Lower leg skin (tissue), 3 donors: ENCODE results near the gene TMX2.

ENCODE experiments used
- CTCF ChIP-seq, 3 donors: fragments of 450-650 bp; IDR thresholded peaks; one replicate each; pipeline ENCODE4 v1.5.1; 2016; ENCODE audit warnings: antibody characterized with exemption in 3 of 3, mild to moderate bottlenecking in 3 of 3, moderate library complexity in 2 of 3
- POLR2A ChIP-seq, 2 donors: fragments of 450-650 bp; IDR thresholded peaks; one replicate each; pipeline ENCODE4 v1.6.1; 2016 to 2017; ENCODE audit warnings: antibody characterized with exemption in 2 of 2, mild to moderate bottlenecking in 1 of 2, moderate library complexity in 1 of 2

GRCh38 chr11:57762235-57762861, 50.0 kb downstream of the TMX2 start:
- no peak for TF ChIP-seq POLR2A (IDR thresholded peaks at IDR 0.05)
- no peak for TF ChIP-seq CTCF (IDR thresholded peaks at IDR 0.05)
